Measurements from ENCODE around the gene ZPLD1.

ZPLD1 gene

GRCh38 chr3:102510663-102511062 is 75.8 kb downstream of the ZPLD1 start:
- CTCF ChIA-PET = interaction anchor here (0.7 kb wide), 1 partner anchor 26 kb away, joined by 3 read pairs; no protein-coding TSS in a partner anchor
- no peak overlapping the region for H3K27ac ChIP-seq
- POLR2A ChIA-PET (ENCODE audit: low non-redundant PET) = no interaction called here
- TF ChIP-seq, protein P1, sequence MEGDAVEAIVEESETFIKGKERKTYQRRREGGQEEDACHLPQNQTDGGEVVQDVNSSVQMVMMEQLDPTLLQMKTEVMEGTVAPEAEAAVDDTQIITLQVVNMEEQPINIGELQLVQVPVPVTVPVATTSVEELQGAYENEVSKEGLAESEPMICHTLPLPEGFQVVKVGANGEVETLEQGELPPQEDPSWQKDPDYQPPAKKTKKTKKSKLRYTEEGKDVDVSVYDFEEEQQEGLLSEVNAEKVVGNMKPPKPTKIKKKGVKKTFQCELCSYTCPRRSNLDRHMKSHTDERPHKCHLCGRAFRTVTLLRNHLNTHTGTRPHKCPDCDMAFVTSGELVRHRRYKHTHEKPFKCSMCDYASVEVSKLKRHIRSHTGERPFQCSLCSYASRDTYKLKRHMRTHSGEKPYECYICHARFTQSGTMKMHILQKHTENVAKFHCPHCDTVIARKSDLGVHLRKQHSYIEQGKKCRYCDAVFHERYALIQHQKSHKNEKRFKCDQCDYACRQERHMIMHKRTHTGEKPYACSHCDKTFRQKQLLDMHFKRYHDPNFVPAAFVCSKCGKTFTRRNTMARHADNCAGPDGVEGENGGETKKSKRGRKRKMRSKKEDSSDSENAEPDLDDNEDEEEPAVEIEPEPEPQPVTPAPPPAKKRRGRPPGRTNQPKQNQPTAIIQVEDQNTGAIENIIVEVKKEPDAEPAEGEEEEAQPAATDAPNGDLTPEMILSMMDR (conservative IDR thresholded peaks at IDR 0.05; ENCODE audit: low read depth) = no peak
- DNase-seq (ENCODE audit: low spot score) = peak; percentile 57

DNA sequence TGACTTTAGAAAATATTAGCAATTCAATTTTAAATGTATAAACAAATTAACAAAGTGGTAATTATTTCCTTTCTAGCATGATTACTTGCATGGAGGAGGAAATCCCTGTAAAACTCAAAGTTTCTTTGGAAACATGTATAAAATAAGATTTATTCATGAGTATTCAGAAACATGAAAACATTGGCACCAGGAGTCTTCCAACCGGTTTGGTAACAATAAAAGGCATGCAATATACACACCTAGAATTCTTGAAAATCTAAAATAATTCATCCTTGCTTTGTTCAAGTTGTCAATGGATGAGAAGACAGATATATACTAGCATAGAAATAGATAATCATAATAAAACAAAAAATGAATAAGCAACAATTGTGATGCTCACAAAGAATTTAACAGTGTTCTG is 76.4 kb downstream of the ZPLD1 start:
- no peak for DNase-seq (ENCODE audit: low spot score)
- CTCF ChIA-PET = no interaction called here
- TF ChIP-seq, protein P1 (conservative IDR thresholded peaks at IDR 0.05; ENCODE audit: low read depth) = no peak
- no peak overlapping the region for H3K27ac ChIP-seq
- POLR2A ChIA-PET (ENCODE audit: low non-redundant PET) = no interaction called here

DNA sequence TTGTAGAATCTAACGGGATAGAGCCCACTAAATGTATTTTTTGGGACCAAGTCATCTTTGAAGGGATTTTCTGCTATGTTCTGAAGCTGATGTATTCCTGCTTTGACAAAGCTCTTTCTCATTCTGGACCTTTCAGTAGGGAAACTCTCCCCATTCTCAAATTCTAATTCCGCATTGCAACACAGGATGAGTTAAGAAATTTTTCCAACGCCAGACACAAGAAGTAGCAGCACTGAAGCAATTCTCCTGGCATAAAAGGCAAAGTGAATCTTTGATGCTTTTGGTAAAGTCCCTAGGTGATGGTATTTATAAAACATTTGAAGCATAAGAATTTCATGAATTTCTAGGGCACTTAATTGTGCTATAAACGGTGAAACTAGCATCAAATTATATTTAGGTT is 76.8 kb downstream of the ZPLD1 start:
- DNase-seq (ENCODE audit: low spot score) = no peak
- ChIA-PET POLR2A (ENCODE audit: low non-redundant PET) (no interaction called here), CTCF (no interaction called here)
- TF ChIP-seq, protein P1 (conservative IDR thresholded peaks at IDR 0.05; ENCODE audit: low read depth) = no peak
- H3K27ac ChIP-seq = no peak overlapping the region

DNA sequence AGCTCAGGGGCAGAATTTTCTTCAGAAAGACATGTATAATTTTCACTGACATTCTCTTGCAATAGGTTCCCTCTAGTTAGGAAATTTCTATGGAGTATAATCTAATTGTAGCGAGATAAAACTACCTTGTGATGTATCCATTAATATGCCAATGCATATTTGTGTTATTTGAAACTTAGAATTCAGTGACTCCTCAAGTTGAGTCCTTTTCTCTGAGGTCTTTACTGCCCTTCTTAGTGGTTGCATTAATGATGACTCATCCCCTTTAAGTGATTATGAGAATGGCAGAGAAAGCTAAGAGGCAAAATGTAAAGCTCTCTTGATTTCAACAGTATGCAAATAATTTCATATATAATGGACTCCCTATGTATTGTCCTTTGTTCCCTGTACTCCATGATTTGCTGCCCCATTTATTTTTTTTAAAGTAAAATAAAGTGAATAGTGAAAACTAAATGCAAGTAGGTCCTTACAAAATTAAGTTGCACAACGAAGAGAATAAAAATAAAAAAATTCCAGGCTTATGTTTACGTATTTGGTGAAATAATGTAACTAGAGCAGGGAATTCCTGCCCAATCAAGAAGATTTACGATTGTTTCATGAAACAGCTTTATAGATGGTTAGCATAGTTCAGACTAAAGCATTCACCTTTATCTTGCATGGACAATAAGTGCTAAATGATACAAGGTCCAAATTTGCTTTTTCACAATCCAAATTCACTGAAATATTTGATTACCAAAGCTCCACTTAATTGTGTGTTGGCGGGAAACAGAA is 78.1 kb downstream of the ZPLD1 start:
- TF ChIP-seq, protein P1 (conservative IDR thresholded peaks at IDR 0.05; ENCODE audit: low read depth) = no peak
- H3K27ac ChIP-seq = no peak overlapping the region
- POLR2A ChIA-PET (ENCODE audit: low non-redundant PET) = no interaction called here
- peak; percentile 22 for DNase-seq (ENCODE audit: low spot score)
- CTCF ChIA-PET = interaction anchor here (0.6 to 0.7 kb wide), 3 partner anchors 532 to 709 kb away, joined by 3 to 5 read pairs (median 4); no protein-coding TSS in a partner anchor

- no peak overlapping the region for H3K27ac ChIP-seq
- TF ChIP-seq, protein P1 (conservative IDR thresholded peaks at IDR 0.05; ENCODE audit: low read depth) = no peak
- ChIA-PET CTCF (interaction anchor here (0.8 kb wide), 1 partner anchor 61 kb away, joined by 3 read pairs; no protein-coding TSS in a partner anchor), POLR2A (ENCODE audit: low non-redundant PET) (no interaction called here)
- no peak for DNase-seq (ENCODE audit: low spot score)
Measured at GRCh38 chr3:102514241-102514640, 79.4 kb downstream of the ZPLD1 start.

GRCh38 chr3:102521246-102521645 is 86.4 kb downstream of the ZPLD1 start:
- H3K27ac ChIP-seq = no peak overlapping the region
- TF ChIP-seq, protein P1 (conservative IDR thresholded peaks at IDR 0.05; ENCODE audit: low read depth) = no peak
- POLR2A ChIA-PET (ENCODE audit: low non-redundant PET) = no interaction called here
- DNase-seq (ENCODE audit: low spot score) = no peak
- CTCF ChIA-PET = no interaction called here
